ENCODE data around the gene GREM2.

GREM2 gene

DNA sequence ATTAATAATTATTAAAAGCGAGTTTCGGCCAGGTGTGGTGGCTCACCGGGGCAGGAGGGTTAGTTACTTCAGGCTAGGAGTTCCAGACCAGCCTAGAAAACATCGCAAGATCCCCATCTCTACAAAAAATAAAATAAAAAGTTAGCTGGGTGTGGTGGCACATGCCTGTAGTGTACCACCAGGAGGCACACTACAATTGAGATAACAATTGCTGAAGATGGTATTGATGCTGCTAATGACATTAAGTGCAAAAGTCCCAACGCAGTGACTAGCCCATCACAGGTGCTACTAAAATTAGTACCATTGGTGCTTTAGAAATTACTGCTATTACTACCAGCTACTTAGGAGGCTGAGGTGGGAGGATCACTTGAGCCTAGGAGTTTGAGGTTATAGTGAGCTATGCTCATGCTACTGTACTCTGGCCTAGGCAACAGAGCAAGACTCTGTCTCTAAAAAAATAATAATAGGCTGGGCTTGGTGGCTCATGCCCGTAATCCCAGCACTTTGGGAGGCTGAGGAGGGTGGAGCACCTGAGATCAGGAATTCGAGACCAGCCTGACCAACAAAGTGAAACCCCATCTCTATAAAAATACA is 156.6 kb downstream of the GREM2 start:
- DNase-seq (ENCODE audit: low spot score): no peak

DNA sequence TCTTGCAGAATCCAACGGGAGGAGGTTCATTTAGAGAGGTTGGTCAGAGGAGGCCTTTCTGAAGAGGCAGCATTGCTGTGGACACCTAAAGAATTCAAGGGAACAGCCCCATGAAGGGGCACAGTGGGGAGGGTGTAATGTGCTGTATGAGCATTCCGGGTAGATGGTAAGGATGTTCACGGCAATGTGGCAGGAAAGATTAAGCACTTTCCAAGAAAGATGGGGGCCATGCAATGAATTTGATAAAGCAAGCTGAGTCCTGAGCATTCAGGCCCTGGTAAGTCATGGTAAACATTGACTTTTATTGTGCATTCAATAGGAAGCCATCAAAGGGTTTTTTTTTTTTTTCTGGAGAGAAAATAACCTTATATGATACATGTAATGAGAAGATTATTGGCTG is 166.6 kb downstream of the GREM2 start:
- no peak for DNase-seq (ENCODE audit: low spot score)

DNA sequence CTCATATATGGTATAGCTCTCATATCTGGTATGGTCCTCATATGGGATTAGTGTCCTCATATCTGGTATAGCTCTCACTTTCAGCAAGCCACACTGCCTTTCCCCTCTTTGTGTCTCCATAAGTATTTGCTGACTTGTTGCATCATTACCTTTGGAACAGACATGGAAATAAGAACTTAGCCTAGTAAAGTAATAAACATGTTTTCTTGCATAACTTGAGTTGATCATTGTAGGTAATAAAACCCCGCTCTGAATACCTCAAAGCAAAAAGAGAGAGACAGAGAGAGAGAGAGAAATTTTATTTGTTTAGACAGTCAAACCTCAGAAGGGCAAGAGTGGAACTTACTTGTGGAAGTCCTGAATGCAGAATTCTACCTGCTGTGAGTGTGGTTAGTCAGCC is 170.3 kb downstream of the GREM2 start:
- no peak for DNase-seq (ENCODE audit: low spot score)

All from kidney capillary endothelial cell (primary cell).